Measurements from ENCODE around the gene ZDHHC11B. TPM values are rescaled to one million over a fixed set of nuclear protein-coding genes. Genes with fewer than 3 reads are reported as not detected.
A peak's percentile ranks its signal among the peaks of the same experiment; 100 is the strongest.

Gene ZDHHC11B
- total RNA-seq, 1 experiment from 2014 or later, result 0.22 TPM

DNA sequence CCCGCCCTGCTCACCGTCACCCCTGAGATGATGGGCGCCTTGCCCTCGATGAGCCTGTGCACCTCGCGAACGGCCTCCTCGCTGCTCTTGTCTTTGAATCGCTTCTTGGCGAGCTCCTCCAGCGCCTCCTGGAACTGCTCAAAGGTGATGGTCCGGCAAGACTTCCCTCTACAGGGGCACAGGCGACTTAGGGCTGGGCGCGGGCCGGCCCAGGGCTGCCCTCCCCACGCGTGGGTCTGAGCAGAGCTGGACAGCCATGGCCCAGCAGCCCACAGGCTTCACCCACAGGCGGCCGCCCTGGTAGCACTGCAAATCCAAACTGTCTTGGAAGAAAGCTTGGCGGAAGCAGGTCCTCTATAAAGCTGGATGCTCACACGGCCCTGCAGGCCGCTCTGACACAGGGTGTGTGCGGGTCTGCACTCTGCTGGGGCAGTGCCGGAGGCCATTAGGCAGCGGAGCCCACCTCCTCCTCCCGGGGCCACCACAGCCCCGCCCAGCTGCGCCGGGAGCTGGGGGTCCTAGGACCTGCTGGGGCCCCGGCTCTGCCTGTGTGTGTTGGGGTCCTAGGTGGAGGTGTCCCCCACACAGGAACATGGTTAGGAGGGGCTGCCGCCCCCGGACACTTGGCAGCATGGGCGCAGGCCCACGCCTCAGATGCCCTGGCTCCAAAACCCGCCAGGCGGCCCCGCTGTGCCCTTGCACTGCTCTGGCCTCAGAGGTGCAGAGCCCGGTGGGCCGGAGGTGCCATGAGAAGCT lies 118.4 kb downstream of the ZDHHC11B start:
- no peaks in the 10 kb centered on the region for H3K27me3 ChIP-seq
- DNase-seq, result no peak
- H3K27ac ChIP-seq, result no peak overlapping the region
- H3K36me3 ChIP-seq, result no peaks in the 10 kb centered on the region
- H3K4me1 ChIP-seq, result no peaks in the 10 kb centered on the region
- H3K4me3 ChIP-seq, result no peak overlapping the region
- H3K9me3 ChIP-seq (replicated peaks), result no peaks in the 10 kb centered on the region

- H3K4me3 ChIP-seq, result no peak overlapping the region
- H3K36me3 ChIP-seq, result 0 out of 2 replicates have a peak, but pooled peaks cover under 1% of the 10 kb centered on the region
- DNase-seq, result peak in 1 of 2 experiments; percentile 30
- H3K27ac ChIP-seq, result no peak overlapping the region
- H3K9me3 ChIP-seq (replicated peaks), result no peaks in the 10 kb centered on the region
- no peaks in the 10 kb centered on the region for H3K27me3 ChIP-seq
- no peaks in the 10 kb centered on the region for H3K4me1 ChIP-seq
Measured at GRCh38 chr5:665541-665955, 119.0 kb downstream of the ZDHHC11B start.

DNA sequence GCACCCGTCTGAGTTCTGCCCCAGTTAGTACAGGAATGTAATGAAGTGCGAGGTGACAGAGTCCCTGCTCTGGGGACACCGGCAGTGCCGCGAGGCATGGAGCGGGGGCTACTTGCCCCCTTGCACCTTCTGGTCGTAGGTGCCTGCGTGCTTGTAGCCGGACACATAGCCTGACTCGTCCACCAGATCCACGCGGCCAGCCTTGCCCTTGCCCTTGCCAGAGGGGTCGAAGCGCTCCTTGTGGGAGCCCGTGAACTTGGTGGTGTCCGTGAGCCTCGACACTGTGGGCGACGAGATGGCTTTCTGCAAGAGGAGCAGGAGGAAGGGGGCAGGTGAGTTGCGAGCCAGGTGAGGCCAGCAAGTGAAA lies 119.6 kb downstream of the ZDHHC11B start:
- peaks cover 6% of the 10 kb centered on the region; the same call in 1 of the 2 replicates for H3K36me3 ChIP-seq
- no peaks in the 10 kb centered on the region for H3K9me3 ChIP-seq (replicated peaks)
- no peak overlapping the region for H3K4me3 ChIP-seq
- H3K27me3 ChIP-seq, result no peaks in the 10 kb centered on the region
- no peak overlapping the region for H3K27ac ChIP-seq
- no peaks in the 10 kb centered on the region for H3K4me1 ChIP-seq
- DNase-seq, result no peak

GRCh38 chr5:664343-664993 lies 120.1 kb downstream of the ZDHHC11B start:
- no peaks in the 10 kb centered on the region for H3K9me3 ChIP-seq (replicated peaks)
- no peak for DNase-seq
- H3K36me3 ChIP-seq, result peaks cover 11% of the 10 kb centered on the region; the same call in 1 of the 2 replicates
- no peak overlapping the region for H3K4me3 ChIP-seq
- no peak overlapping the region for H3K27ac ChIP-seq
- H3K4me1 ChIP-seq, result no peaks in the 10 kb centered on the region
- H3K27me3 ChIP-seq, result no peaks in the 10 kb centered on the region

- H3K4me1 ChIP-seq, result no peaks in the 10 kb centered on the region
- no peak for DNase-seq
Measured at GRCh38 chr5:663436-664342, 120.8 kb downstream of the ZDHHC11B start.

DNA sequence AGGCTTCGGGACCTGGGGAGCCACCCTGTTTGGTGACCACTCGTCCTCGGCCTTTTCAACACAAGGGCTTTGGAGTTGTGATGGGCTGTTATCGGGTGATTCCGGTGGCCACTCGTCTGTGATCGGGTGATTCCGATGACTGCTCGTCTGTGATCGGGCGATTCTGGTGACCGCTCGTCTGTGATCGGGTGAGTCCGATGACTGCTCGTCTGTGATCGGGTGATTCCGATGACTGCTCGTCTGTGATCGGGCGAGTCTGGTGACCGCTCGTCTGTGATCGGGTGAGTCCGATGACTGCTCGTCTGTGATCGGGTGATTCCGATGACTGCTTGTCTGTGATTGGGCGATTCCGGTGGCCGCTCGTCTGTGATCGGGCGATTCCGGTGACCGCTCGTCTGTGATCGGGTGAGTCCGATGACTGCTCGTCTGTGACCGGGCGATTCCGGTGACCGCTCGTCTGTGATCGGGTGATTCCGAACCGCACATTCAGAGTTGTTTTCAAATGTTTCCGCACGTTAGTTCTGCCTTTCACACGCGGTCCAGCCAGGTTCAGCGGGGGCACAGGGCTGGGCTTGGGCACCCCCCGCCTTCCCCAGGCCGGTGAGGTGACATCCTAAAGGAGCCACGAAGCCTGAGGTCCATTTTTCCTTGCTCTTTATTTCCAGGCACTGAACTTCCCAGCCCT lies 121.6 kb downstream of the ZDHHC11B start:
- Histone ChIP-seq H3K27ac (no peak overlapping the region), H3K9me3 (replicated peaks) (no peaks in the 10 kb centered on the region), H3K27me3 (no peaks in the 10 kb centered on the region), H3K4me3 (no peak overlapping the region), H3K36me3 (peaks cover 17% of the 10 kb centered on the region; the same call in 1 of the 2 replicates), H3K4me1 (no peaks in the 10 kb centered on the region)
- DNase-seq, result no peak

More at GRCh38 chr5:663436-664342, 120.8 kb downstream of the ZDHHC11B start:
- H3K36me3 ChIP-seq, result peaks cover 15% of the 10 kb centered on the region; the same call in 1 of the 2 replicates
- no peak overlapping the region for H3K27ac ChIP-seq
- H3K4me3 ChIP-seq, result no peak overlapping the region
- no peaks in the 10 kb centered on the region for H3K27me3 ChIP-seq
- no peaks in the 10 kb centered on the region for H3K9me3 ChIP-seq (replicated peaks)

DNA sequence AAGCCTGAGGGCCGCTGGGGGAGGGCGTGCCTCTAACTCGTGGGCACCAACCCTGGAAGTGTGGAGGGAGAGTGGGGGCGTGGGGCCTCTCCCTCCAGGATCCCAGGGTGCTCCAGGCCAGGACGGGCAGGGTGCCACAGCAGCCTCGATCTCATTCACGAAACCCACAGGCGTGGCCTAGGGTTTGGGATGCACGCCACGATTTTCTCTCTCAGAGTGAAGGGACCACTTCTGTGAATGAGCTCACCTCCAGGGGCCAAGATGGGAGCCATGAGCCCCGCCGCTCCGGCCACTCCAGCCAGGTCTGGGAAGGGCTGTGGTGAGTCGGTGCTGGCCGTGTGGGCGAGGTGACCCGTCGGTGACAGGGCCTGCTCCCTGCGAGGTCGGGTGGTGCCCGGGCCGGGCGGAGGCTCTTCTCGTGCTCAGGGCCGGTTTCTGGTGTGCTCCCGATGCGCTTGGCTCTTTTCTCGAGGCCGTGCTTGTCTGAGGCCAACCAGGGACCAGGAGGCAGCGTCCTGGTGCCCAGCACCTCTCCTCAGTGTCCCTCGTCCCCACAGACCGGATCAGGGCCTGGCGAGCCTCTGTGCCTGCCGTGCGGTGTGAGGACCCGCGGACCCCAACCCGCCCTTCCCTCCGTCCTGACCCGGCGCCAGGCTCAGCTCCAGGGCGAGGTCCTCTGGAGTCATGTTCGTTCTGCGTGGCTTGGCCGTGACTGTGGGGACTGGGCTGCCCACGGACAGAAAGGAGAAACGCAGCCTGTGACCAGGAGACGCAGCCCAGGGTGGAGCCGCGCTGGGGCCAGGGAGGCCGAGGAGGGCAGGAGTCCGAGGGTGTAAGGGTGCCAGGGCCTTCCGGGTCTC lies 122.4 kb downstream of the ZDHHC11B start:
- Histone ChIP-seq H3K9me3 (replicated peaks) (no peaks in the 10 kb centered on the region), H3K27ac (no peak overlapping the region), H3K4me3 (no peak overlapping the region), H3K27me3 (no peaks in the 10 kb centered on the region), H3K36me3 (peaks cover 17% of the 10 kb centered on the region; the same call in 1 of the 2 replicates), H3K4me1 (no peaks in the 10 kb centered on the region)
- DNase-seq, result no peak

GRCh38 chr5:660491-661030 lies 124.0 kb downstream of the ZDHHC11B start:
- Histone ChIP-seq H3K27ac (no peak overlapping the region), H3K36me3 (peaks cover 20% of the 10 kb centered on the region; the same call in 1 of the 2 replicates), H3K27me3 (no peaks in the 10 kb centered on the region), H3K9me3 (replicated peaks) (no peaks in the 10 kb centered on the region), H3K4me1 (no peaks in the 10 kb centered on the region), H3K4me3 (no peak overlapping the region)
- no peak for DNase-seq

Other genes with a start within 250 kb of the ZDHHC11B start
- 8.1 and 9.8 TPM in 2 replicates for gene CEP72, start 172.4 kb downstream of the ZDHHC11B start, total RNA-seq (2014; rRNA removed; shearing (Covaris generic))
- 0.03 and 0.04 TPM in 2 replicates for gene TPPP, start 91.4 kb downstream of the ZDHHC11B start, total RNA-seq (2014; rRNA removed; shearing (Covaris generic))
- 0.94 and 2.1 TPM in 2 replicates for gene ZDHHC11, start 66.3 kb upstream of the ZDHHC11B start, total RNA-seq (2014; rRNA removed; shearing (Covaris generic))
- gene BRD9, start 108.1 kb upstream of the ZDHHC11B start, total RNA-seq (2014; rRNA removed; shearing (Covaris generic)), result 16.9 and 19.9 TPM in 2 replicates
- gene TRIP13, start 108.2 kb upstream of the ZDHHC11B start, total RNA-seq (2014; rRNA removed; shearing (Covaris generic)), result 44.7 and 47.5 TPM in 2 replicates
- gene NKD2, start 224.1 kb upstream of the ZDHHC11B start, total RNA-seq (2014; rRNA removed; shearing (Covaris generic)), result not detected in 2 replicates

Measured in SJCRH30 (cell line).